ENCODE results near the gene GCK.

GCK gene

DNA sequence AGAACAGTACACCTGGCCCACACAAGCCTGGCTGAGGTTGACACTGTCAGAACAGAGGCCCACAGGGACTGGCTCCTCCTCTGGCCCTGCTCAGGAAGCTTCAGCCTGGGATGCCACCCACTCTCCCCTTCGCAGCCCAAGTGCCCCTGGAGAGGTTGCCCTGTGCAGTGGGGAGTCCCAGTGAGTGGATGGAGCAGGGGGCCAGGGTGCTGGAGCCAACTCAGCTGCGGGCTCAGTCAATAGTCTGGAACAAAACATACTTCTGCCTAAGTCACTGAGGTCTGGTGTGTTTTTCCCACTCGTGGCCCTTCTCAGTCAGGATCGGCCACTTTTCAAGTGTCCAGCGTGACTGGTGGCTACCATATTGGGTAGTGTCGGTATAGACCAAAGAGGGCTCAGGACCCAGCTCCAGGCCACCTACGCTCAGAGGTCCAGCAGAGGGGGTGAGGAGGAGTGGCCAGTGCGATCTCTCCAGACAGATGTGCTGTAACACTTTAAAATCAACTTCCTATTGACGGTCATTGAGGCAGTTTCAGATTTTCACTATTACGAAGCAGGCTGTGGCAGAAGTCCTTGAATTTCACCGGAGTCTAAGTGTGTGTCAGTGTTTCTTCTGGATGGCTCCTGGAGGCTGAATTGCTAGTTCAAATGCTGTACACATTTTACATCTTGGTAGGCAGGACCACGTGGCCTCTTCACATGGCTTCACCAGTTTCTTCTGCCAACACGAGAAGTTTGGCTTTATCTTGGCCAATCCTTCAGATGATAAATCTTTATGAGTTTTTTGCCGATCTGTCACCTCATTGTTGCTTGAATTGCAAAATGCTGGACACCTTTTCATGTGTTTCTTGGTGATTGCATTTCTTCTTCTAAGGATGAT lies 994 bp upstream of the GCK start:
- DNase-seq (ENCODE audit: low read depth, low spot score) = no peak
- TF ChIP-seq, protein P1, sequence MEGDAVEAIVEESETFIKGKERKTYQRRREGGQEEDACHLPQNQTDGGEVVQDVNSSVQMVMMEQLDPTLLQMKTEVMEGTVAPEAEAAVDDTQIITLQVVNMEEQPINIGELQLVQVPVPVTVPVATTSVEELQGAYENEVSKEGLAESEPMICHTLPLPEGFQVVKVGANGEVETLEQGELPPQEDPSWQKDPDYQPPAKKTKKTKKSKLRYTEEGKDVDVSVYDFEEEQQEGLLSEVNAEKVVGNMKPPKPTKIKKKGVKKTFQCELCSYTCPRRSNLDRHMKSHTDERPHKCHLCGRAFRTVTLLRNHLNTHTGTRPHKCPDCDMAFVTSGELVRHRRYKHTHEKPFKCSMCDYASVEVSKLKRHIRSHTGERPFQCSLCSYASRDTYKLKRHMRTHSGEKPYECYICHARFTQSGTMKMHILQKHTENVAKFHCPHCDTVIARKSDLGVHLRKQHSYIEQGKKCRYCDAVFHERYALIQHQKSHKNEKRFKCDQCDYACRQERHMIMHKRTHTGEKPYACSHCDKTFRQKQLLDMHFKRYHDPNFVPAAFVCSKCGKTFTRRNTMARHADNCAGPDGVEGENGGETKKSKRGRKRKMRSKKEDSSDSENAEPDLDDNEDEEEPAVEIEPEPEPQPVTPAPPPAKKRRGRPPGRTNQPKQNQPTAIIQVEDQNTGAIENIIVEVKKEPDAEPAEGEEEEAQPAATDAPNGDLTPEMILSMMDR (IDR thresholded peaks at IDR 0.05; ENCODE audit: insufficient read depth, low read length, missing control alignments) = no peak
- no peak overlapping the region for H3K4me3 ChIP-seq (ENCODE audit: low read depth, low read length)
- ChIA-PET POLR2A (no interaction called here), CTCF (interaction anchor here (0.9 kb wide), 1 partner anchor 11 kb away, joined by 4 read pairs; the partner anchor contains the start of gene YKT6)

DNA sequence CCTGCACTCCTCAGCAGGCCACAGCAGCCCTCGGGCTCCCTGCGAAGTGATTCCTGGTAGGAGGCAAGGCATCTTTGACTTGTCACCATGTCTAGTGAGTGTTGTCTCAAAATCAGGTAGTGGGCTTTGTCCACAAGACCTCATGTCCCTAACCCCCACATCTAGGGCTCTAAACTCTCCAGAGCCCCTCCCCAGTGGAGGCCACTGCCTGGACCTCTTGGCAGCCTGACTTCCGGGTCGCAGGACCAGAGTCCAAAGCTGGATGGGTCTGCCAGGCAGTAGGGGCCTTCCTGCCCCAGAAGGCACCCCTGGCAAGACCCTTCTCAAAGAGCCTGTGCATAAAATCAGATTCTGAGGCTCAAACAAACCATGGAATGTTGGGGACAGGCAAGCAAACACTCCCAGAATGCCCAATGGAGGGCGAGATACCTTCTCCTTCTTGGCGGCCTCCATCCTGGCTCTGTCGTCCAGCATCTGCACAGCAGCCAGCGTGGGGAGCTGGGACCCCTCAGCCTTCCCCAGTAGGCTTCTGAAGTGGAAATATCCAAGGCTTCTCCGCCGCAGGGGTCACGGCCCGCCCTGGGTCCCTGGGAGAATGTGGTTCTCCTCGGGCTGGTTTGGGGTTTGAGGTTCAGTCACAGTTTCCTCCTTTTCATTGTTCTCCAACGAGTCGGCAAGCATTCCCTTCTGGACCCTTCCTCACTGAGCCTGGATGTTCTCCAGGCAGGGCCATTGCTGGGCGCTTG lies 586 bp downstream of the GCK start:
- CTCF ChIA-PET = interaction anchor here (1.0 to 5.2 kb wide), 3 partner anchors 7 to 18 kb away, joined by 3 to 38 read pairs (median 3); no protein-coding TSS in a partner anchor
- TF ChIP-seq, protein P1 (IDR thresholded peaks at IDR 0.05; ENCODE audit: insufficient read depth, low read length, missing control alignments) = no peak
- H3K4me3 ChIP-seq (ENCODE audit: low read depth, low read length) = no peak overlapping the region
- POLR2A ChIA-PET = no interaction called here
- DNase-seq (ENCODE audit: low read depth, low spot score) = no peak

DNA sequence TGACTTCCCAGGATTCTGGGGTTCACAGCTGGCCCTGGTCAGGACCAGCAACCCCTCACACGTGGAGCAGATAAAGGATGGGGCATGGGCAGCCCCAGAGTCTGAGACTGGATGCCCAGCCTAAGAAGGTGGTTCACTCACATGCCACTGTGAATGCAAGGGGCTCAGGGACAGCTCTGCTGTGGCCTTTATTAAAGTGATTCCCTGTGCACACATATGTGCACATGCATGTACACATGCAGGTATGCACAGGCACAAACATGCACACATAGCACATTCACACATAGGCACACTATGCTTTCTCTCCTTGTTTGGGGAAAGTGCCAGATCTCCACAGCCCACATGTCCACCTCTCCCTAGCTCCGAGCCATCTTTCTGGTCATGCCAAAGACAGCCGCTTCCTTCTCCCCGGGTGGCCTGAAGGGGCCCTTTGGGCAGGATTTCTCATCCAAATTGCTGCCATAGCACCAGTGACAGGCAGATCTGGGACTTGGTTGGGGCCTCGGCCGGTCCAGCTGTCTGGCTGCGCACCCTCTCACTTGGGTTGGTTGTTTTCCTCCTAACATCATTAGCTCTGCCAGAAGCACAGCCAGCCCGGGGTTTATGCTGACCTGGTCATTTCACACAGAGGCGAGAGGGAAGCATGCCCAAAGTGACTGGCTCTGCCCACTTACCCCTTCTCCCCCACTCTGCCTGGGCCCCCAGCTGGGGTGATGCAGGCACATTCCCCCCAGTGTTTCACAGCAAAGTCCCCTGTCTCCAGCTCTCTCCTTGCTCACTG lies 1.4 kb downstream of the GCK start:
- H3K4me3 ChIP-seq (ENCODE audit: low read depth, low read length) = no peak overlapping the region
- no peak for DNase-seq (ENCODE audit: low read depth, low spot score)
- TF ChIP-seq, protein P1 (IDR thresholded peaks at IDR 0.05; ENCODE audit: insufficient read depth, low read length, missing control alignments) = no peak
- ChIA-PET CTCF (interaction anchor here (0.7 to 5.2 kb wide), 5 partner anchors 8 to 56 kb away, joined by 3 to 38 read pairs (median 3); partner anchors contain the start of gene YKT6), POLR2A (interaction anchor here (0.9 kb wide), 1 partner anchor 120 kb away, joined by 3 read pairs; no protein-coding TSS in a partner anchor)

DNA sequence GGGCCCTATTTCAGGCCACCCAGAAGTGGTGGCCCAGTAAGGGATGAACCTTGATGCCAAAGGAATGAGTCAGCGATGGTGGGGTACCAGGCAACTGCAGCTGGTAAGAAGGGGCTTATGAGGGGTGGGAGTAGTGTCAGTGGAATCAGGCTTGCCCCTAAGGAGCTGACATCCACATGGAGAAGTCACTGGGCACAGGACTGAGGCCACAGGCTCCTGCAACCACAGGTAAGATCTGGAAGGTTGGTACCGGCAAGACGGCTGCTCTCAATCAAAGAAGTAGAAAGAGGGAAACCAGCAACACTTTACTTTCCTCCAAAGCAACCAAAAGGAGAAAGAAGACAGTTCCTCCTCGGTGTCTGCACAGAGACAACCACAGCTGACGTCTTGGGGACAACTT lies 2.5 kb downstream of the GCK start:
- no peak overlapping the region for H3K4me3 ChIP-seq (ENCODE audit: low read depth, low read length)
- TF ChIP-seq, protein P1 (IDR thresholded peaks at IDR 0.05; ENCODE audit: insufficient read depth, low read length, missing control alignments) = no peak
- DNase-seq (ENCODE audit: low read depth, low spot score) = no peak
- ChIA-PET POLR2A (no interaction called here), CTCF (interaction anchor here (1.0 to 5.2 kb wide), 6 partner anchors 9 to 116 kb away, joined by 3 to 38 read pairs (median 4); partner anchors contain the start of gene YKT6)

DNA sequence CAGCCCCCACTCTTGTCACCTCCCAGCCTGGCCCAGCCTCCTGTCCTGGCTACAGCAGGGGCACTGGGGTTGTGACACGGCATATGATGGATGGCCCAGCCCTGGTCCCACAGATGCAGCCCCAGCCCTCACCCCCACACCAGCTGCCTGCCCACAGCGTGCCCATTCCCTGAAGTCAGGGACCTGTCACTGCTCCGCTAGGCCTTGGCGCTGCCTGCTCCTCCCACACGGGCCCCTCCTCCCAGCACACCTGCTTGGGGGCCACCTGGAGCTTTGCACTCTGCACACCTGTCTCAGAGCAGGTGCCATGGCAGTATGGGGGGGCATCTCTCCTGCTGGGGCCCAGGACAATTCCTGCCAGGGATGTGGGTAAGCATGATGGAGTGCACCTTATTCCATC lies 3.5 kb downstream of the GCK start:
- POLR2A ChIA-PET = no interaction called here
- H3K4me3 ChIP-seq (ENCODE audit: low read depth, low read length) = no peak overlapping the region
- TF ChIP-seq, protein P1 (IDR thresholded peaks at IDR 0.05; ENCODE audit: insufficient read depth, low read length, missing control alignments) = no peak
- CTCF ChIA-PET = interaction anchor here (0.8 to 5.2 kb wide), 5 partner anchors 10 to 115 kb away, joined by 3 to 38 read pairs (median 3); no protein-coding TSS in a partner anchor
- no peak for DNase-seq (ENCODE audit: low read depth, low spot score)
